Skeletal muscle tissue (tissue), 4 donors: ENCODE results near the gene MPV17L2. TPM values are rescaled to one million over a fixed set of nuclear protein-coding genes. Genes with fewer than 3 reads are reported as not detected.
A peak's percentile ranks its signal among the peaks of the same experiment; 100 is the strongest.
"Not testable (repeated sequence)": the region's sequence is repeated elsewhere in the genome, so short reads cannot be mapped to it uniquely, and the experiment has no call there.

Experiments used
- H3K27ac ChIP-seq: one replicate; pipeline ENCODE4 v1.7.0; 2013; ENCODE audit warnings: mild to moderate bottlenecking, low read depth, low read length, inconsistent platforms
- H3K27me3 ChIP-seq, 3 donors: one replicate each; pipeline ENCODE4 v1.7.0; 2013; ENCODE audit warnings: low read length in 3 of 3; ENCODE audit not compliant: control insufficient read depth in 3 of 3, insufficient read depth in 3 of 3
- H3K36me3 ChIP-seq, 3 donors: one replicate each; pipeline ENCODE4 v1.7.0; 2013; ENCODE audit warnings: low read length in 3 of 3; ENCODE audit not compliant: control insufficient read depth in 3 of 3, insufficient read depth in 3 of 3
- H3K4me1 ChIP-seq, 3 donors: one replicate each; pipeline ENCODE4 v1.7.0; 2013; ENCODE audit warnings: low read length in 3 of 3, mild to moderate bottlenecking in 3 of 3; ENCODE audit not compliant: control insufficient read depth in 3 of 3, insufficient read depth in 3 of 3
- H3K4me3 ChIP-seq, 3 donors: one replicate each; pipeline ENCODE4 v1.7.0; 2013; ENCODE audit warnings: low read length in 3 of 3
- H3K9ac ChIP-seq, 3 donors: one replicate each; pipeline ENCODE4 v1.7.0; 2013; ENCODE audit warnings: low read length in 3 of 3, mild to moderate bottlenecking in 3 of 3, moderate library complexity in 2 of 3, low read depth in 1 of 3
- H3K9me3 ChIP-seq, 3 donors: one replicate each; pipeline ENCODE4 v1.7.0; 2013; ENCODE audit warnings: low read length in 3 of 3; ENCODE audit not compliant: control insufficient read depth in 3 of 3
- total RNA-seq: library from RNA; depleted of rRNA; stranded (reverse); fragments of >200 nt; gene quantifications from one replicate; pipeline ENCODE4 v1.2.3, GENCODE V29; 2014
- donor health status: Osteomylitis.

The MPV17L2 gene
- total RNA-seq, 1 donor from 2014 or later = 4.2 TPM

DNA sequence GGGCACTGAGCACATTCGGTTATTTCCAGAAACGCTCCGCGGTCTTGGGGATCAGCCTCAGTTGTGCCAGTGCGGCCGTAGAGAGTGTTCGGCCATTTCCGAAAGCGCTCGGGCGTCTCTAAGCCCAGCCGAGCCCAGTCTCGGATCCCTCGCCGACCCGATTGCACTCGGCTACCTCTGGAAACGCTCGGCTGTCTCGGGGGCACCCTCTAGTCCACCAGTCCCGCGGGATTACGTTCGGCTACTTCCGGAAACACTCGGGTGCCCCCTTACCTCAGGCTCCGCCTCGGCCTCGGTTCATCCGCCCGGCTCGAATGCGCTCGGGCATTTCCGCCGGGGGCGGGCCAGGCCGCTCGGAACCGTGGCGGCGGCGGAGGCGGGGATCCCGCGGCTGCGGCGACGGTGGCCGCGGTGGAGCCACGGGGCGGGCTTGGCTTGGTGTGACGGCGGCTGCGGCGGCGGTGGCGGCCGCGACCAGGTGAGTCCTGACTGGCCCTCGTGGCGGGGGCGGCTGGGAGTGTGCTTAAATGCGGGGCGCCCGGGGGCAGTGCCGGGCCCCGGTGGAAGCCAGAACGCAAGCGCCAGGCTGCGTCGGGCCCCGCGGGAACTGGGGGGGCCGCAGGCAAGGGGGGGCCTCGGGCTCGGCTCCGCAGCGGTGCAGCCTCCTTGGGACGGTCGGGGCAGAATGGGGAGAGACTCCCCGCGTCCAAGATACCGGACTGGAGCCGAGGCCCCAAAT, 40.0 kb upstream of the MPV17L2 start, which contains the start of gene PIK3R2:
Gene PIK3R2 (plus strand): TSS at position 347 of the 739 bp plus-strand sequence. CDS start 2,717 bp downstream, outside the sequence.
- peak within 1 kb of the TSS; percentile 91 for H3K27ac ChIP-seq
- peak within 1 kb of the TSS; percentile 91 to 97 (median 97) for H3K9ac ChIP-seq
- H3K4me1 ChIP-seq = peaks cover 47 to 59% (median 51%) of the 10 kb centered on the region in 3 donors
- peak within 1 kb of the TSS; percentile 74 to 90 (median 87) for H3K4me3 ChIP-seq
- no peaks in the 10 kb centered on the region for H3K27me3 ChIP-seq
- H3K36me3 ChIP-seq = peaks cover 0 to 9% (median 9%) of the 10 kb centered on the region in 3 donors
- no peaks in the 10 kb centered on the region for H3K9me3 ChIP-seq

DNA sequence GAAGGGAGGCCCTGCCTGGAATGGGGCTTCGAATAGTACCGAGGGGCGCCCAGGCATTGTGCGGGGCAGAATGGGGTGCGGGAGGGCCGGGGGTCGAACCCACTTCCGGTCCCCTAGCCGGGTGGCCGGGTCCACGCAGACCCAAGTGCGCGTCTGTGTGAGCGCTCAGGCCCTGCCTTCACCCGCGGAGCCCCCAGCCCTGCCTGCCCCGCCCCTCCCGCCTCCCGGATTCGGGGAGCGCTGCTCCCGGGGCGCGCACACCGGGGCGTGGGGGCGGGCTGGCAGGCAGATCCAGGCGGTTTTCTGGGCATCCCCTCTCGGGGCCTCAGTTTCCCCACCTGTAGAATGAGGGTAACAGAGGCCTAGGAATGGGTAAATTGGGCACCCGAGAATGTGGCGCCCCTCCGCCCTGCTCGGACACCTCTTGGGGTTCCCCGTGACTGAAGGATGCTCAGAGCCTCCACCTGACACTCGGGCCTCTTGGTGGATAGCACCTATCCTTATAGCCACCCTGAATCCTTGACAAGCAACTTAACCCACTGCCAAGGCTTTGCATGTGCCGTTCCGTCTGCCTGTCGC, 39.4 kb upstream of the MPV17L2 start:
- no peaks in the 10 kb centered on the region for H3K27me3 ChIP-seq
- peak overlapping the region; percentile 74 to 87 (median 80) for H3K4me3 ChIP-seq
- peaks cover 0 to 9% (median 9%) of the 10 kb centered on the region in 3 donors for H3K36me3 ChIP-seq
- peaks cover 52 to 64% (median 52%) of the 10 kb centered on the region in 3 donors for H3K4me1 ChIP-seq
- peak overlapping the region; percentile 89 to 97 (median 91) for H3K9ac ChIP-seq
- H3K27ac ChIP-seq = peak overlapping the region; percentile 91
- no peaks in the 10 kb centered on the region for H3K9me3 ChIP-seq

DNA sequence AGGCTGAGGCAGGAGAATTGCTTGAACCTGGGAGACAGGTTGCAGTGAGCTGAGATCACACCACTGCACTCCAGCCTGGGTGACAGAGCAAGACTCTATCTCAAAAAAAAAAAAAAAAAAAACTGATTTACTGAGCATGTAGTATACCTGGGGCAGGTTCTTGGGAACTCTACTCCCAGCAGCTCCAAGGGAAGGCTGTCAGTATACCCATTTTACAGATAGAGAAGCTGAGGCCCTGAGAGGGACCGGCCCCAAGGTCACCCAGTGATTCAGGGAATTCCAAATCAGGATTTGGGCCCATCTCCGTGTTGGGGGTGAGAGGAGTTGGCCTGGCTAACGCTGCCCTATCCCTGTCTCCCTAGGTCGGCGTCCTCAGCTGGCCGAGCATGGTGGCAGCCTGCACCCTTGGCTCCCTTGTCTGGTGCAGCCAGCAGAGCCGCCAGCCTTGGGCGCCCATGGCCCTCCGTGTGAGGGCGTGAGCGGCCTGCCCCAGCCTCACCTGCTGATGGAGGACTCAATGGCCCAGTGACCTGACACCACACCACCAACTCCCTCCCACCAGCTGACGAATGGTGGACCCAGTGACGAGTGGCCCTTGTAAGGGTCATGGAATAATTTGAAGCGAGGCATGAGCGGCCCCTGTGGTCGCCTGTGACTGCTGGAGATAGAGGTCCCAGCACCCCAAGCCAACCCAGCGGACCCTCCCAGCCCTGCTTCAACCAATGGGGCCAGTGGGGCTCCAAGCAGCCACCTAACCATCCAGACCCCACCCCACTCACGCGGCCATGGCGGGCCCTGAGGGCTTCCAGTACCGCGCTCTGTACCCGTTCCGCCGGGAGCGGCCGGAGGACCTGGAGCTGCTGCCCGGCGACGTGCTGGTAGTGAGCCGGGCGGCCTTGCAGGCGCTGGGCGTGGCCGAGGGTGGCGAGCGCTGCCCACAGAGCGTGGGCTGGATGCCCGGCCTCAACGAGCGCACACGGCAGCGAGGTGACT, 37.6 kb upstream of the MPV17L2 start:
- peaks cover 0 to 9% (median 9%) of the 10 kb centered on the region in 3 donors for H3K36me3 ChIP-seq
- no peaks in the 10 kb centered on the region for H3K9me3 ChIP-seq
- H3K27me3 ChIP-seq = no peaks in the 10 kb centered on the region
- H3K4me1 ChIP-seq = peaks cover 59 to 71% (median 62%) of the 10 kb centered on the region in 3 donors
- H3K9ac ChIP-seq = peak overlapping the region in 2 of 3 donors; percentile 32 to 87
- peak overlapping the region; percentile 92 for H3K27ac ChIP-seq
- no peak overlapping the region for H3K4me3 ChIP-seq

DNA sequence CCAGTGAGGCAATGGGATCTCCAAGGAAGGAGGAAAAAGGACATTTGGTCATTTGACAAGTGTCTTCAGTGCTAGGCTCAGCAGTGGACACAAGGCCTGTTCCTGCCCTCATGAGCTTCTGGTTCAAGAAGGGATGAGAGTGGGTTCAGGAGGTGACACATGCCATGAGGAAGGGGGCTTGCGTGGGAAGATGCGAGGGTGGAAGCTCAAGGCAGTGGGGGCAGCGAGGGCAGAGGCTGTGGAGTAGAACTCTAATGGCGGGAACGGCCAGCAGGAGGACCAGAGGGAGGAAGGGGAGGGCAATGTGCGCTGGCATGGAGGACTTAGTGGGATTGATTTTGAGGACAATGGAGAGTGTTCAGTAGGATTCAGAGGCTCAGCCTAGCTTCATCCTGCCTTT, 36.8 kb upstream of the MPV17L2 start:
- Histone ChIP-seq H3K4me3 (peak overlapping the region in 2 of 3 donors; percentile 56 to 61), H3K9ac (peak overlapping the region; percentile 73 to 87 (median 74)), H3K36me3 (peaks cover 0 to 9% (median 9%) of the 10 kb centered on the region in 3 donors), H3K27me3 (no peaks in the 10 kb centered on the region), H3K27ac (peak overlapping the region; percentile 92), H3K4me1 (peaks cover 61 to 73% (median 64%) of the 10 kb centered on the region in 3 donors), H3K9me3 (no peaks in the 10 kb centered on the region)

DNA sequence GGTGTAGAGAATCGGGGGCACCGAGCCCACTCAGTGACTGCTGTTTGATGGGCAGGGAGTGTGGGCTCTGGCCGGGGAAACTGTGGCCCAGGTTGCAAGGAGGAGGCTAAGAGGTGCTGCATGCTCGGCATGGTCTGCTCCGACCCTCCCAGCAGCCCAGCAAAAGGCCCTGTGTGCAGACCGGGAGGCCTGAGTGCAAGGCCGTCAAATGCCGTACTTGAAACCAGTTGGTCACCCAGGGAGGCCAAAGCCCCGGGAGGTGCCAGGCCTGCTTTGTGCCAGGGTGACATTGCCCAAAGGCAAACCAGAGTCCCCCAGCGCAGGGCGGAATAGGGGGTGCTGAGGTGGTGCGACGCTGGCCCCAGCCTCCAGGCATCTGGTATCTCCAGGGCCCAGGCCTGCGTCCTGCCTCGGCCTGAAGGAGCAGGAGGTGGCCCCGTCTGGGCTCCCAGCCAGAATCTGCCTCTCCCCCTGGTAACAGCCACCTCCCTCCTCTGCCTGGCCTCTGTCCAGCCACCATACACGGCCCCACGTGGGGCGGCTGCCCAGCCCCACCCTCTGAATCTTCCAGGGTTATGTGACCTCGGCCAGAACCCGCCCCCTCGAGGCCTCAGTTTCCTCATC, 36.1 kb upstream of the MPV17L2 start:
- H3K9ac ChIP-seq = peak overlapping the region; percentile 73 to 87 (median 74)

DNA sequence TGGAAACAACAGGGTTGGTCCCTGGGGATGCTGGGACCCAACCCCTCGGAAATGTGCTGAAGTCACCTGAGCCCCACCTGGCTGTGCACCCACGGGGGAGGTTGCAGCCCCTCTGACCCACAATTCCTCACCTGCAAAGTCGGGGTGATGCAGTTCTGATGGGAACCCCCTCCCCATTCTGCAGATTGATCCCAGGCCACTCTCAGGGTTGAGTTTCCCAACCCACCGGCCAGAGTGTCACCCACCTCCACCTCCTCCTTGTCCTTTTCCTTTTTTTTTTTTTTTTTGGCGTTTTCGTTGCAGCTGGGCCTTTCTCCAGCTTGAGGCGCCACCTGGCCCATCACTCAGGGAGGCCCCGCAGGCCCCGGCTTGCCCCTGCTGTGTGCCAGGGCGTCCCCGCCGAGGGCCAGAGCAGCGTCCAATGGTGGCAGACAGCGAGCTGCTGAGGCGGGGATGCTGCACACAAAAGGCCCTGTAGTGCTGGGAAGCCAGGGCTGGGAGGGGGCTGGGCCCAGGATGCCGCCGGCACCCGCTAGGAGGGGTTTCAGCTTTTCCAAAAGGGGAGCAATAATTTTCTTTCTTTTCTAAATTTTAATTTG, 35.5 kb upstream of the MPV17L2 start:
- Histone ChIP-seq H3K4me3 (peak overlapping the region; percentile 49 to 56 (median 56)), H3K9ac (peak overlapping the region; percentile 73 to 87 (median 74)), H3K4me1 (peaks cover 59 to 71% (median 63%) of the 10 kb centered on the region in 3 donors), H3K36me3 (peaks cover 5 to 18% (median 15%) of the 10 kb centered on the region in 3 donors), H3K27ac (peak overlapping the region; percentile 92), H3K9me3 (no peaks in the 10 kb centered on the region), H3K27me3 (no peaks in the 10 kb centered on the region)

More for the DNA sequence above, 36.1 kb upstream of the MPV17L2 start:
- no peaks in the 10 kb centered on the region for H3K9me3 ChIP-seq
- H3K4me1 ChIP-seq = peaks cover 63 to 72% (median 64%) of the 10 kb centered on the region in 3 donors
- H3K36me3 ChIP-seq = peaks cover 4 to 13% (median 11%) of the 10 kb centered on the region in 3 donors
- peak overlapping the region; percentile 56 to 61 (median 56) for H3K4me3 ChIP-seq
- H3K27ac ChIP-seq = peak overlapping the region; percentile 92
- H3K27me3 ChIP-seq = no peaks in the 10 kb centered on the region

DNA sequence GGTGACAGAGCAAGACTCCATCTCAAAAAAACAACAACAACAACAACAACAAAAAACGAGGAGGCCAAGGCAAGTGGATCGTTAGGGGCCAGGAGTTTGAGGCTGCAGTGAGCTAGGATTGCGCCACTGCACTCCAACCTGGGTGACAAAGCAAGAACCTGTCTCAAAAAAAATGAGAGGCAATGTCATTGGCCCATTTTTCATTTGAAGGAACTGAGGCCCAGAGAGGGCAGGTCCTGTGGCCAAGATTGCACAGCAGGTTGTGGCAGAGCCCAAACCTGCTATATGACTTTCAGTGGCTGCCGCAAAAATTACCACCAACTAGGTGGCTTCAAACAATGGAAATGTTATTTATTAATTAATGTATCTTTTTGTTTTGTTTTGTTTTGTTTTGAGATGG, 34.6 kb upstream of the MPV17L2 start:
- Histone ChIP-seq H3K36me3 (peaks cover 13 to 26% (median 23%) of the 10 kb centered on the region in 3 donors), H3K27me3 (no peaks in the 10 kb centered on the region), H3K9me3 (no peaks in the 10 kb centered on the region), H3K4me3 (no peak overlapping the region), H3K9ac (no peak overlapping the region), H3K4me1 (peaks cover 58 to 69% (median 61%) of the 10 kb centered on the region in 3 donors), H3K27ac (no peak overlapping the region)

DNA sequence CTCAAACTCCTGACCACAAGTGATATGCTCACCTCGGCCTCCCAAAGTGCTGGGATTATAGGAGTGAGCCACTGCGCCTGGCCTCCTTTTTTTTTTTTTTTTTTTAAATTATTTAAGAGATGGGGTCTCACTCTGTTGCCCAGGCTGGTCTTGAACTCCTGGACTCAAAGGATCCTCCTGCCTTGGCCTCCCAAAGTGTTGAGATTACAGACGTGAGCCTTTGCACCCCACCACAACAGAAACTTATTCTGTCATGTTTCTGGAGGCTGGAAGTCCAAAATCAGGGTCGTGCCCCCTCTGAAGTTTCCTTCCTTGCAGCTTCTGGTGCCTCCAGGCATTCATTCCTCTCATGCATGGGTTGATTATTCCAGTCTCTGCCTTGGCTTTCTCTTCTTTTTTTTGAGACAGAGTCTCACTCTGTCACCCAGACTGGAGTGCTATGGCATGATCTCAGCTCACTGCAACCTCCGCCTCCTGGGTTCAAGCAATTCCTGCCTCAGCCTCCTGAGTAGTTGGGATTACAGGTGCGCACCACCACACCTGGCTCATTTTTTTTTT, 33.9 kb upstream of the MPV17L2 start:
- not testable (repeated sequence) for H3K9ac ChIP-seq, H3K9me3 ChIP-seq, H3K27ac ChIP-seq, H3K27me3 ChIP-seq, H3K4me3 ChIP-seq
- peaks cover 53 to 63% (median 57%) of the 10 kb centered on the region in 3 donors for H3K4me1 ChIP-seq
- peaks cover 16 to 28% (median 25%) of the 10 kb centered on the region in 3 donors for H3K36me3 ChIP-seq
